ENCODE data around the gene C16orf78.

DNA sequence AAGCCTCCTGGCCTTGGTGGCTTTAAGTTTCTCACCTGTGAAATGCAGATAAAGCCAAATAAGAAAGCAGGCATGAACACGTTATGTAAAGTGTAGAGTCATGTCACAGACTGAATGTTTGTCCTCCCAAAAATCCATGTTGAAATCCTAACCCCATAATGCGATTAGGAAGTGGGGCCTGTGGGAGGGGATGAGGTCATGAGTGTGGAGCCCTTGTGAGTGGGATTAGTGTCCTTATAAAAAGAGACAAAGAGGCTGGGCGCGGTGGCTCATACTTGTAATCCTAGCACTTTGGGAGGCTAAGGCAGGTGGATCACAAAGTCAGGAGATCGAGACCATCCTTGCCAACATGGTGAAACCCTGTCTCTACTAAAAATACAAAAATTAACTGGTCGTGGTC is 19.5 kb upstream of the C16orf78 start:
- TF ChIP-seq CTCF (conservative IDR thresholded peaks at IDR 0.05 in 1 of 2, IDR thresholded peaks at IDR 0.05 in 1 of 2; ENCODE audit: low read depth in 1 of 2, low read length in 2 of 2), result no peak
- no peak for TF ChIP-seq EZH2 (IDR thresholded peaks at IDR 0.05; ENCODE audit: low read length, missing control alignments)
